EL (cell line): ENCODE measurements around the gene MFRP.

Source experiments
- DNase-seq: peaks from one replicate; pipeline ENCODE4 v3.0.0-alpha.2; 2016

MFRP gene

GRCh38 chr11:119316729-119317591, 29.5 kb downstream of the MFRP start, which contains the start of gene MCAM:
TSS of gene MCAM (minus strand) at chr11:119317130. CDS start at chr11:119317101, 29 bp downstream.
- peak; percentile 42 for DNase-seq

- DNase-seq, result peak; percentile 33
These were observed 30.3 kb downstream of the MFRP start for GRCh38 chr11:119316016-119316728.

GRCh38 chr11:119315131-119316015, 31.1 kb downstream of the MFRP start:
- peak; percentile 45 for DNase-seq

- no peak for DNase-seq
These were observed 31.8 kb downstream of the MFRP start for GRCh38 chr11:119314726-119315125.

GRCh38 chr11:119310682-119311052, 35.8 kb downstream of the MFRP start:
- DNase-seq, result no peak

- DNase-seq, result no peak
These were observed 36.4 kb downstream of the MFRP start for GRCh38 chr11:119309953-119310681.

GRCh38 chr11:119309411-119309810, 37.1 kb downstream of the MFRP start:
- no peak for DNase-seq

GRCh38 chr11:119307974-119308373, 38.5 kb downstream of the MFRP start:
- no peak for DNase-seq

GRCh38 chr11:119307219-119307618, 39.3 kb downstream of the MFRP start:
- DNase-seq, result no peak

- no peak for DNase-seq
These were observed 40.1 kb downstream of the MFRP start for GRCh38 chr11:119306373-119306890.

- DNase-seq, result no peak
These were observed 40.7 kb downstream of the MFRP start for GRCh38 chr11:119305556-119306372.

GRCh38 chr11:119303227-119303718, 43.2 kb downstream of the MFRP start:
- DNase-seq, result no peak

- no peak for DNase-seq
These were observed 46.1 kb downstream of the MFRP start for GRCh38 chr11:119300198-119300964.

- no peak for DNase-seq
These were observed 47.1 kb downstream of the MFRP start for GRCh38 chr11:119299416-119299815.

- DNase-seq, result no peak
These were observed 47.8 kb downstream of the MFRP start for GRCh38 chr11:119298726-119299125.

- no peak for DNase-seq
These were observed 48.6 kb downstream of the MFRP start for GRCh38 chr11:119297938-119298337.

- no peak for DNase-seq
These were observed 51.3 kb downstream of the MFRP start for GRCh38 chr11:119295178-119295577.

- no peak for DNase-seq
These were observed 53.0 kb downstream of the MFRP start for GRCh38 chr11:119293461-119293860.

GRCh38 chr11:119290894-119291497, 55.5 kb downstream of the MFRP start:
- DNase-seq, result no peak
